Stimulated activated CD8-positive, alpha-beta memory T cell treated with anti-CD3 and anti-CD28 coated beads, Interleukin-15, amount 100 ng/mL, for 48 hours (primary cell): ENCODE data around the gene PHLDB3.
A peak's percentile ranks its signal among the peaks of the same experiment; 100 is the strongest.
"Not testable (repeated sequence)": the region's sequence is repeated elsewhere in the genome, so short reads cannot be mapped to it uniquely, and the experiment has no call there.

Experiments
- DNase-seq, 2 donors: peaks; one replicate each; pipeline ENCODE4 v3.0.0-alpha.2; 2020; ENCODE audit warnings: low read depth in 2 of 2

The PHLDB3 gene

DNA sequence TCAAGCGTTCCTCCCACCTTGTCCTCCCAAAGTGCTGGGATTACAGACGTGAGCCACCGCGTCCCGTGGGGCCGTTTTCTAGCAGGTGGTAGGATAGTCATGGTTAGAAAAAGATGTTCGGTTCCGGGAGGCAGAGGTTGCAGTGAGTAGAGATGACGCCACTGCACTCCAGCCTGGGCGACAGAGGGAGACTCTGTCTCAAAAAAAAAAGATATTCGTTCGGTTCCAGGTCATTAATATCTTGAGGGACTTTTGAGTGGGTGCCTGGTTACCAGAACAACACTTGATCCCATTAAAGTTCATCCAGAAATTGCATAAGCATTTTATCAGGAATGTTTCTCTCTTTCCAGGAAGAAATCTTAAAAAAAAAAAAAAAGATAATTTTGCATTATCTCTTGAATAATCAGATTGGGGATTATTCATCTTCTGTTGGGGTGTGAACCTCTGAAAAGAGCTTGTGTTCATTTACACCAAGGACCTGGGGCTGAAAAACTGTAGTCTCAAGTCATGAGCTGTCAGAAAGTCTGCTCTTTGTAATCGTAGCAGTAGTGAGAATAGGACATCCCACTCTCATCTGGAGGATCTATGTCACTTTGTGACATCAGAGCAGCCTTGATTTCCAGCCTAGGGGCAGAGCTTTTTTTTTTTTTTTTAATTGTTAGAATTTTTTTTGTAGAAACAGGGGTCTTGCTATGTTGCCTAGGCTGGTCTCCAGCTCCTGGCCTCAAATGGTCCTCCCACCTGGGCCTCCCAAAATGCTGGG, 23.5 kb upstream of the PHLDB3 start:
- DNase-seq: no peak

DNA sequence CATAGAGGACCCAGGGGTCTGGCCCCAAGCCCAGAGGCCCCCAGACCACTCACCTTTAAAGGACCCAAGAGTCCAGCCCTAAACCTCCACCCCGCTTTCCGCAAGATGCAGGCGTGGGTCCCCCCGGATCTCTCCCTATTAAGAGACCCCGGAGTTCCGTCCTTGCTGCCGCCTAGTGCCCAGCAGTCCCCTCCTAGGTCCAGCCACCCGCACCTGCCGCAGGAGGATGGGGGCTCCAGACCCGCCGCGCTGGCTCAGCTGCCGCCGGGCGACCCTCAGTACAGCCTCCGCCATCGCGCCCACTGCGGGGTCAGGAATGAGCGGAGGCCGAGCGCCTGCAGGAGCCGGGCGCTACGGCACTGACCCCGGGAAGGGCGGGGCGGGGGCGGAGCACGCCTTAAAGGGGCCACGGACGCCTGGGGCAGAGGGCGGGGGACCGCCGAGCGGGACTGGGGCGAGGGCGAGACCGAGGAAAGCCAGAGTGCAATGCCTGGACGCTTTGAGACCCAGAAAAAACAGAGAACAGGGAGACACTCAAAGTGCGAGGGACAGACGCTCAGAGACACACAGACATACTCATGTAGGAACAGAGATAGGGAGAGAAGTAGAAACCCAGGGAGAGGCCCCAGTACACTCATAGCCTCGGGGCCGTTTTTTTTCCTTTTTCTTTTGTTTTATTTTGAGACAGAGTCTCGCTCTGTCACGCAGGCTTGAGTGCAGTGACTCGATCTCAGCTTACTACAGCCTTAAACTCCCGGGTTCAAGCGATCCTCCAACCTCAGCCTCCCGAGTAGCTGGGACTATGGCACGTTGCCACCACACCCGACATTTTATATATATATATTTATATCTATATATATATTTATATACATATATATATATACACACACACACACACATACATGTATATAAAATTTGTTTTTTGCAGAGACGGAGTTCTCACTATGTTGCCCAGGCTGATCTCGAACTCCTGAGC, 22.6 kb upstream of the PHLDB3 start, which contains the start of gene ETHE1:
Gene ETHE1 (minus strand): TSS at position 318 of the 976 bp plus-strand sequence. CDS start 24 bp downstream, at position 294.
- peak; percentile 75 to 77 for DNase-seq

DNA sequence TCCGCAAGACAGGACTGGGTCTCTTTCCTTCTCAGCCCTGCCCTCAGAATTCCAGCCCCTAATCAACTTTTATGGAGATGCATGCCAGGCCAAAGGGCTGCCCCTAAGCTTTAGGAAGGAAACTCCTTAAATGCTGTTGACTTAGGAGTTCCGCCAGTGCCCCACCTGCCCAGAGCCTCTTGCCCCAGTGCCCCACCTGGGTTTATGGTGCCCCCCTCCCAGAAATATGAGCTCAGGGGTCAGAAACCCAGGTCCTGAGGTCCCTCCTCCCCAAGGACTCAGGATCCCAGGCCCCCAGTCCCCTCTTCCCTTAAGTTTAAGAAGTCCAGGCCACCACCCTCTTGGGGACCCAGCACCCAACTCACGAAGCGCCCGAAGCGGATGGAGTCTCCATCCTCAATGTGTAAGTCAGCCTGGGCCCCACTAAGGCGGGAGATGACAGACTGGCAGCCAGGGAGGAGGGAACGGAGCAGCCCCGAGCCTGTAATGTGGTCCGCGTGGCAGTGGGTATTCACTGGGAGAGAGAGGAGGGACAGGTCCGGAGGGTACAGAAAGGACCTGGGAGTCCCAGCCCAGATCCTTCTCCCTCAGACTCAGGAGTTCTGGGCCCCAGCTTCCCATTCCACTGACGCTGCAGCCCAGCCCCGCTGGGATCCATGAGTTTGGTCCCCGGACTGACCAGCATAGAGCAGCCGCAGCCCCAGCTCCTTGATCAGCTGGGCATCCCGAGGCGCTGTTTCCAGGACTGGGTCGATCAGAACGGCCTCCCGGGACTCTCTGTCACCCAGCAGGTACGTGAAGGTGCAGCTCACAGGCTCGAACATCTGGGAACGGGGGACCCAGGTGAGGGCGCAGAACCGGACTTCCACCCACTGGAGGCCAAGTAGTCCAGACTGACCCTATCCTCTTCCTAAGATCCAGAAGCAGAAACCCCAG, 21.6 kb upstream of the PHLDB3 start:
- no peak for DNase-seq

DNA sequence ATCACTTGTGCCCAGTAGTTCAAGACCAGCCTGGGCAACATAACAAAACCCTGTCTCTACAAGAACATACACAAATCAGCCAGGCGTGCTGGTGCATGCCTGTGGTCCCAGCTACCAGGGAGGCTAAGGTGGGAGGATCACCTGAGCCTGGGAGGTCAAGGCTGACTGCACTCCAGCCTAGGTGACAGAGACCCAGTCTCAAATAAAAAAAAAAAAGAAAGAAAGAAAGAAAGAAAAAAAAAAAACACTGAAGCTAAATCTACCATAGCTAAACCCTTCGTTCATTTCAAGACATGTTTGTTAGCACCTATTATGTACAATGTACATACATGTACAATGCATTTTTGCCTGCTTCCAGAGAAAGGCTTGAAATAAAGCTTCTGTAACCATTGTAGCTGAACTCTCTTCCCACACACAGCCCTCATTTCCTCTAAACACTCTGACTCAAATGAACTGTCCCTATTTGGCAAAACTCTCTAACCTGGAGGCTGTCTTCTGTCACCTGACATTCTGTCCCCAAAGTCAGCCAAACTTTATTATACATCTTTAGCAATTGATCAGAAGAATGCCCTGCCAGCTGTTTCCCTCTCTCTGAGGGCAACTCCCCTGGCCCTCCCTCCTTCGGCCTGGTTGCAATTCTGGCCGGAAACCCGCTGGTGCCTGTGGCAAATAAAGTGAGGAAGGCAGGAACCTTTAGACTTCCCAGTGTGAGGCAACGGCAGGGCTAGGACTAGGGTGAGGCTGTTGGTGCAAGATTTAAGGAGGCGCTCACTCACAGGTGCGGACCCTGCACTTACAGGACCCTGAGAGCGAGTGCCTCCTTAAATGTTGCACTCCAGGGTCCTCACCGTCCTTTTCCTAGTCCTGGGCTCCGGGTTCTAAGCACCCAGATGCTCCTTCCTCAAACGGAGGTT, 20.6 kb upstream of the PHLDB3 start:
- no peak for DNase-seq

DNA sequence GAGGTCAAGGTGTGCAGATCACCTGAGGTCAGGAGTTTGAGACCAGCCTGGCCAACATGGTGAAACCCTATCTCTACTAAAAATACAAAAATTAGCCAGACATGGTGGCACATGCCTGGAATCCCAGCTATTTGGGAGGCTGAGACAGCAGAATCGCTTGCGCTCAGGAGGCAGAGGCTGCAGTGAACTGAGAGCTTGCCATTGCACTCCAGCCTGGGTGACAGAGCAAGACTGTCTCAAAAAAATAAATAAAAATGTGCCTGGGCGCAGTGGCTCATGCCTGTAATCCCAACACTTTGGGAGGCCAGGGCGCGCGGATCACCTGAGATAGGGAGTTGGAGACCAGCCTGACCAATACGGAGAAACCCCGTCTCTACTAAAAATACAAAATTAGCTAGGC, 19.1 kb upstream of the PHLDB3 start:
- DNase-seq: not testable (repeated sequence)

DNA sequence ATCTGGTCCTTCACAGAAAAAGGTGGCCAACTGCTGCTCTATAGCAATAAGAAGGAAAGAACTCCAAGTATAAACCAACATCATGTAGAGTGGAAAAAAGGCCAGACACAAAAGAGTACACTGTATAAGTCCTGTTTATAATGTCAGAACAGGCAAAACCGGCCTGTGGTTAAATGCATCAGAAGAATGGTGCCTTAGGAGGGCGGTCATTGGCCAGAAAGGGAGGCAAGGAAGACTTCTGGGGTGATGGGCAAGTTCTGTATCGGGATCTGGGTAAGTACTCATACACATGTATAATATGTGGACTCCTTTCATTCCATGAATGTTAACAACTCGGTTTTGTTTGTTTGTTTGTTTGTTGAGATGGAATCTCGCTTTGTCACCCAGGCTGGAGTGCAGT, 18.4 kb upstream of the PHLDB3 start:
- no peak for DNase-seq

DNA sequence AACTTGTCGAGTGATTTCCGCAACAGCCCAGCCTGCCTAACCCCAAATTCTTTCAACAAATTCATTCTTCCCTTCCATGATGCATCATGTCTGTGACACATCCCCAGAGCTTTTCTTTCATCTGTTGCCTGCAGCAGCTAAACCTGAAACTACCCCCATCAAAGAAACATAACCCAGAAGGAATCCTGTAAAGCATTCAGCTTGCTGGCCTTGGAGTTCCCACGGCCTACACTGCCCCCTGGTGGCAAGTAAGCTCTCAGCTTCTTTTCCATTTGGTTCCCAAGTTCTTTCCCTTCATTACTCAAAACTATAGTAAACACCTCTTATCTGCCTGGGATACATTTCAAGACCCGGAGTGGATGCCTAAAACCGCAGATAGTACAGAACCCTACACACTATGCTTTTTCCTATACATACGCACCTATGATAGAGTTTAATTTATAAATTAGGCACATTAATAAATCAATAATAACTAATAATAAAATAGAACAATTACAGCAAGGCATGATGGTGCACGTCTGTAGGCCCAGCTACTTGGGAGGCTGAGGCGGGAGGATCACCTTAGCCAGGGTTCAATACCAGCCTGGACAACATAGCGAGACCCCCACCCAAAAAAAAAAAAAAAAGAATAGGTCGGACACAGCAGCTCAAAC, 15.0 kb upstream of the PHLDB3 start:
- peak in 1 of 2 donors; percentile 66 for DNase-seq

DNA sequence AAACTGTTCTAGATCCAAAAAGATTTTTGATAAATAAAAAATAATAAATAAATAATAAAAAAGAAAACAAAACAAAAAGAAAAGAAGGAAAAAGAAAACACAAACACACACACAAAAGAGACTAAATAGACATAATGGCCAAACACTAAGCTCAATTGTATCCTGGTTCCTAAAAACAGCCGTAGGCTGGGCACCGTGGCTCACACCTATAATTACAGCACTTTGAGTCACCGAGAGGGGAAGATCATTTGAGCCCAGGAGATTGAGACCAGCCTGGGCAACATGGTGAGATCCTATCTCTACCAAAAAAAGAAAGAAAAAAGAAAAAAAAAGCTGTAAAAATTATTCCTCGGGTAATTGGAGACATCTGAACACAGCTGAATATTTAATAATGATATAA, 13.5 kb upstream of the PHLDB3 start:
- no peak for DNase-seq

DNA sequence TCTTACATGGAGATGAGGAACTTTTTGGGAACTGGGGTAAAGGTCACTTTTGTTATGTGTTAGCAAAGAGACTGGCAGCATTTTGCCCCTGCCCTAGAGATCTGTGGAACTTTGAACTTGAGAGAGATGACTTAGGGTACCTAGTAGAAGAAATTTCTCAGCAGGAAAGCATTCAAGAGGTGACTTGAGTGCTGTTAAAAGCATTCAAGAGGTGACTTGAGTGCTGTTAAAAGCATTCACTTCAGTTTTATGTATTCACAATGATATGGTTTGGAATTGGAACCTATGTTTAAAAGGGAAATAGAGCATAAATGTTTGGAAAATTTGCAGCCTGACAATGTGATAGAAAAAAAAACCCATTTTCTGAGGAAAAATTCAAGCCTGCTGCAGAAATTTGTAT, 7.9 kb upstream of the PHLDB3 start:
- DNase-seq: not testable (repeated sequence)

DNA sequence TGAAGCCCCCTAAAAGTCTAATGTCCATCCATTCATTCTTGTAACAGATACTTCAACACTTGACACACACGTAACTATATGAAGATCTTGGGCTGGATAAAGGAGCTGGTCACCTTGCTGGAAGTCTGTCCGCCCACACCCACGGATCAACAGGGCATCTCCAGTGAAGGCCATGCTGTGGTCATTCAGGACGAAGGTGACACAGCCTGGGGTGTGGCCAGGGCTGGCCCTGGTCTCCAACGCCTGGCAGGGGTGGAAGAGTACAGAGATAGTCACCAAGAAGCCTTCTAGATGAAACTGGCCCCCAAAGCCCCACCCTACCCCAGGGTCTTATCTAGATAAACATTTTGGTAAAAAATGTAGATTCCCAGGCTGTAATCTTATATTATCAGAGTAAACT, 6.8 kb upstream of the PHLDB3 start:
- no peak for DNase-seq

DNA sequence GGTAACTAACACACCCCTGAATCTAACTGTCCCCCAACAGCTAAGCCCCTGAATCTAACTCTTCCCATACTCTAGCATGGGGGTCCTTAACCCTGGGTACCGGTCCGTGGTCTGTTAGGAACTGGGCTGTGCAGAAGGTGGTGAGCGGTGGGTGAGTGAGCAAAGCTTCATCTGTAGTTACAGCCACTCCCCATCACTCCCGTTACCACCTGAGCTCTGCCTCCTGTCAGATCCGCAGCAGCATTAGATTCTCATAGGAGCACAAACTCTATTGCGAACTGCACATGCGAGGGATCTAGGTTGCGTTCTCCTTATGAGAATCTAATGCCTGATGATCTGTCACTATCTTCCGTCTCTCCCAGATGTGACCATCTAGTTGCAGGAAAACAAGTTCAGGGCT, 6.2 kb upstream of the PHLDB3 start:
- no peak for DNase-seq

DNA sequence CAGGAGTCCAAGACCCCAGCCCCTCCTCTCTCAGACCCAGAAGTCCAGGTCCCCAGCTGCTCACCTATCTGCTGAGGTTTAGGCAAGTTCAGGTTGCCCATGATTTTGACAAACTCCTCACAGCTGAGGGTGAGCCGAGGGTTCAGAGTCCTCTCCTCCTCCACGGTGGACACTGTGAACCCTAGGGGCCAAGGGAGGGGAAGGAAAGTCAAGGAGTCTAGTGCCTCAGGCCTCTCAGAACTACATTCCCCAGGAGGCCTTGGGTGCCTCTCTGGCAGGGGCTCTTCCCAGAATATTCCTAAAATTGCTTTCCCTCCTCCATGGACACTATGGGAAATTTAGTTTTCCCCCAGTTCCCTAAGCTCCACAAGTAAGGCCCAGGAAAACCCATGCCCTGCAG, 3.3 kb upstream of the PHLDB3 start:
- no peak for DNase-seq

DNA sequence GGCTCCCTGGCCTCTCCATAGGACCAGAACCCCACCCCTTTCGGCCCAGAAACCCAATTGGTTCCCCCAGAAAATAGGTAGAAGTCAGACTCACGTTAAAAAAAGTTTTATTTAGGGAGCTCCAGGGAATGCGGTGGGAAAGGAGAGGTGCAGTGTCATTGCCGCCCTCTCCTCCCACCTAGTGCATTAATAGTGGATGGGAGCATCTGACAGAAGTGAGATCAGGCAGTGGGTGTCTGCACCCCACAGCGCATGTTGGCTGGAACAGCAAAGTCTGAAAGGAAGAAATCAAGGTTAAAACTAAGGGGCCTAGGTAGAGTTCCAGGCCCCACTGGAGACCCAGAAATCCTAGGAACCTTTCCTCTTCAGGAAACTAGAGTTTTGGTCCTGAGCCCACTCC, 2.1 kb upstream of the PHLDB3 start:
- DNase-seq: no peak

DNA sequence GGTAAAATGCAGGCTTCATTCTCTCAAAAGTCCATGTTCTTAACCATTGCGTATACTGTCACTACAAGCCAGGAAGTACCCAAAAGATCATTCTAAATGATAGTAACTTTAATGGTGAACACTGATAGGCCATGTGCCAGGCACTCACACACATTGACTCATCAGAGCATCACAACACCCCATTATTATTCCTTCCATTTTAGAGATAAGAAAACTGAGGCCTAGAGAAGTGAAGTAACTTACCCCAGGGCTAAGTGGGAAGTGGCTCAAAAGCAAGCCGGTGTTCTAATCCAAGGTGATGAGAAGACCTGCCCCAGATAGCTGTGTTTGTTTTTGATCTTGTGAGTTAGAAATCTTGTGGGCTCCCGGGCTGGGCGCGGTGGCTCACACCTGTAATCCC, 1.4 kb upstream of the PHLDB3 start:
- DNase-seq: no peak

DNA sequence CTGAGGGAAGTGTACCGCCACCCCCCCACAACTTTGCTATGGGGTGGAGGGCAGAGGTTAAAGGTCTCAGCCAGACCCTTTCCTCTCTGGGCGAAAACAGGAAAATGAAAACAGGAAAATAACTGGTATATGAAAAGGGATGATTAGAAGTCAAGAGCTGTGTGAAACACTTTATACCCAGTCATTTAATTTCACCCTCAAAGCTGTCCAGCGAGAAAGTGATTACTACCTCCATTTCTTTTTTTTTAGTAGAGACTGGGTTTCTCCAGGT, 575 bp upstream of the PHLDB3 start:
- DNase-seq: no peak

DNA sequence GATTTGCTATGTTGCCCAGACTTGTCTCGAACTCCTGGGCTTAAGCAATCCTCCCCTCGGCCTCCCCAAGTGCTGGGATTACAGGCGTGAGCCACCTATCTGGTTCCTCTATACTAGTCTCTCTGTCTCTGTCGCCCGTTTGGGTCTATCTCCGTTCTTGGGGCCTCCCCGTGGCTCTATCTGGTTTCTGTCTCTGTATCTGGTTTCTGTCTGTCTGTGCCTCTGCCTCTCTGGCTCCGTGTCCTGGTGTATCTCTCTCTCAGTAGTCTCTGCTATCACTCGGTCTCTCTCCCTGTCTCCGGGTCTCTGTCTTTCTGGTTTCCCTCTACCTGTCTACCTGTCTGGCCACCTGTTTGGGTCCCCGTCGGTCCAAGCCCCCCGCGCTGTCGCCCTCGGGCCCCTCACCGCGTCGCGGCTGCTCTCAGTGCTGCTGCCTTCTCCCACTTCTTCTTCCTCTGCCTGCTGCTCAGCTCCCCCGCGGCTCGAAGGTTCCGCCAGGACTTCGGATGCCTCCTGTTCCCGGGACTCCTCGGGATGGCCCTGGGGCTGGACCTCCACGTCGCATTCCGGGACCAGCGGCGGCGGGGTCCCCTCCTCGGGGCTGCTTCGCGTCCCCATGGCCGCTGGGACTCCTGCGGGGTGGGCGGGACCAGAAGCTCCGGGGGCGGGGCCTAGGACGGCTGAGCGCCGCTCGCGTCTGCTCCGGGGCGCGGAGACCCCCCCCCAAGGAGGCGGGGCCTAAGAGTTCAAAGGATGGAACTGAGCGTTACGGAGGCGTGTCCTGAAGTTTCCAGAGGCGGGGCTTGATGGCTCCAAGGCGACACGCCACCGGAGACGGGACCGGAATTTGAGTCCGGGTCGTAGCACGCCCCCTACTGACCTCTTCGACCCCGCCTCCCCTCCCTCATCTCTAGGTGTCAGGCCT, 783 bp downstream of the PHLDB3 start:
- peak; percentile 97 for DNase-seq

DNA sequence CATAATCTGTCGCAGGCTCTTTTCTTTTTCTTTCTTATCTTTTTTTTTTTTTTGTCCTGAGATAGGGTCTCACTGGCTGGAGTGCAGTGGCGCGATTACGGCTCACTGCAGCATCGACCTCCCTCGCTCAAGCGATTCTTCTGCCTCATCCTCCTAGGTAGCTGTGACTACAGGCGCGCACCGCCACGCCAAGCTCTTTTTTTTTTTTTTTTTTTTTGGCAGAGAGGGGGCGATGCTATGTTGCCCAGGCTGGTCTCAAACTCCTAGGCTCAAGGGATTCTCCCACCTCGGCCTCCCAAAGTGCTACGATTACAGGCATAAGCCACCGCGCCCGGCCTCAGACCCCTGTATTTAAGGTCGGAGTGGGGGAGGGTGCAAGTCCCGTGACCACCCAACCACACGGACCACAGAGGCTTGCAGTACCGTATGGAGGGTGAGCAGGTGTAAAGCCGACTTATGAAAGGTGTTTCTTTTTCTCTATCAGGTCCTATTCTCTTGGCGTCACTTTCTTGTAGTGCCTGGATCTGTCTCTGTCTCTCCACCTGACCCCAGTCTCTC, 2.0 kb downstream of the PHLDB3 start:
- DNase-seq: no peak

DNA sequence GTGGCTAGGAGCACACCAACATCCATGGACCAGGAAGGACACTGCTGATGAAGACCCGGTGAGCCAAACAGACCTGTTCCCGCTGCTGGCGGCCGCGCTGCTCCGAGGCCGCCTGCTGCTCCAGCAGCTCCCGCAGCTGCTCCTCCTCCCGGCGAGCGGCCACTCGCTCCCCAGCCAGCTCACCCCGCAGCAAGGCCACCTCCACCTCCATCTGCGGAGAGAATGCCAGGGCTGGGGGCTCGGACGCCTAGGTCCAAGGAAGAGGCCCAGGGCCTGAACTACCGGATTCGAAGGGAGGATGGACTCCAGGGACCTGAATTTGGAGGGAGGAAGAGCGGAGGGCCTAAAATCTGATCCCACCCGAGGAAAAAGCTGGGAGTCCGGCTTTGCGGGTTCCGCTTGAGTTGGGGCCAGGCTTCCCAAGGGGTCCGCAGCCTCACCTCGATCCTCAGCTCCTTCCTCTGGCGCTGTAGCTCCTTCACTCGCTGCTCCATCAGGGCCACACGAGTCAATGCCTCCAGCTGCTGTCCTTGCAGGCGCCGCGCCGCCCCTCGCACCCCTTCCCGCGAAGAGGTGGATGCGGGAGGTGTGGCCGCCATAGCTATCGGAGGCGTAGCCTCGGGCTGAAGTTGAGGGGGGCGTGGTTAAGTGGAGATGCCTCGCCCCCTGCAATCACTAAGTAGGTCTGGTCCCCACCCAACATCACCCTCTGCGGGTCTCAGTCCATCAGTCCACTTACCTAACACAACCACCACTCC, 2.7 kb downstream of the PHLDB3 start:
- DNase-seq: no peak
